Measurements from ENCODE around the gene HOXA9.

The HOXA9 gene

GRCh38 chr7:27179030-27179429 lies 13.7 kb upstream of the HOXA9 start:
- Histone ChIP-seq H3K9ac (ENCODE audit: low read depth, low read length) (no peak overlapping the region), H3K4me1 (ENCODE audit: insufficient read depth, low read length) (no peaks in the 10 kb centered on the region), H3K9me3 (ENCODE audit: control insufficient read depth, insufficient read depth, low read length) (no peaks in the 10 kb centered on the region)

GRCh38 chr7:27178366-27178765 lies 13.0 kb upstream of the HOXA9 start:
- Histone ChIP-seq H3K9ac (ENCODE audit: low read depth, low read length) (no peak overlapping the region), H3K4me1 (ENCODE audit: insufficient read depth, low read length) (no peaks in the 10 kb centered on the region)

More at GRCh38 chr7:27179030-27179429, 13.7 kb upstream of the HOXA9 start:
- H3K36me3 ChIP-seq (ENCODE audit: insufficient read depth, low read length), result no peaks in the 10 kb centered on the region

GRCh38 chr7:27177795-27178320 lies 12.5 kb upstream of the HOXA9 start:
- H3K4me1 ChIP-seq (ENCODE audit: insufficient read depth, low read length), result no peaks in the 10 kb centered on the region
- H3K9ac ChIP-seq (ENCODE audit: low read depth, low read length), result no peak overlapping the region
- no peaks in the 10 kb centered on the region for H3K36me3 ChIP-seq (ENCODE audit: insufficient read depth, low read length)
- no peaks in the 10 kb centered on the region for H3K9me3 ChIP-seq (ENCODE audit: control insufficient read depth, insufficient read depth, low read length)

More at GRCh38 chr7:27178366-27178765, 13.0 kb upstream of the HOXA9 start:
- Histone ChIP-seq H3K36me3 (ENCODE audit: insufficient read depth, low read length) (no peaks in the 10 kb centered on the region), H3K9me3 (ENCODE audit: control insufficient read depth, insufficient read depth, low read length) (no peaks in the 10 kb centered on the region)

GRCh38 chr7:27176962-27177794 lies 11.8 kb upstream of the HOXA9 start:
- H3K9ac ChIP-seq (ENCODE audit: low read depth, low read length), result no peak overlapping the region
- no peaks in the 10 kb centered on the region for H3K36me3 ChIP-seq (ENCODE audit: insufficient read depth, low read length)
- H3K9me3 ChIP-seq (ENCODE audit: control insufficient read depth, insufficient read depth, low read length), result no peaks in the 10 kb centered on the region
- no peaks in the 10 kb centered on the region for H3K4me1 ChIP-seq (ENCODE audit: insufficient read depth, low read length)

- Histone ChIP-seq H3K36me3 (ENCODE audit: insufficient read depth, low read length) (no peaks in the 10 kb centered on the region), H3K9me3 (ENCODE audit: control insufficient read depth, insufficient read depth, low read length) (no peaks in the 10 kb centered on the region), H3K4me1 (ENCODE audit: insufficient read depth, low read length) (peaks cover 5% of the 10 kb centered on the region; the same call in 1 of the 2 replicates), H3K9ac (ENCODE audit: low read depth, low read length) (no peak overlapping the region)
Observed at GRCh38 chr7:27176524-27176845, 11.1 kb upstream of the HOXA9 start.

- Histone ChIP-seq H3K4me1 (ENCODE audit: insufficient read depth, low read length) (peaks cover 6% of the 10 kb centered on the region; the same call in 1 of the 2 replicates), H3K9me3 (ENCODE audit: control insufficient read depth, insufficient read depth, low read length) (no peaks in the 10 kb centered on the region), H3K36me3 (ENCODE audit: insufficient read depth, low read length) (no peaks in the 10 kb centered on the region), H3K9ac (ENCODE audit: low read depth, low read length) (no peak overlapping the region; the same call in 1 of the 2 replicates)
Observed at GRCh38 chr7:27175626-27176523, 10.5 kb upstream of the HOXA9 start.

- no peaks in the 10 kb centered on the region for H3K36me3 ChIP-seq (ENCODE audit: insufficient read depth, low read length)
- no peaks in the 10 kb centered on the region for H3K9me3 ChIP-seq (ENCODE audit: control insufficient read depth, insufficient read depth, low read length)
- H3K4me1 ChIP-seq (ENCODE audit: insufficient read depth, low read length), result peaks cover 6% of the 10 kb centered on the region; the same call in 1 of the 2 replicates
- H3K9ac ChIP-seq (ENCODE audit: low read depth, low read length), result no peak overlapping the region
Observed at GRCh38 chr7:27174874-27175625, 9.7 kb upstream of the HOXA9 start.

GRCh38 chr7:27173956-27174873 lies 8.9 kb upstream of the HOXA9 start, which contains the start of gene HOXA10:
Gene HOXA10 (minus strand): TSS chr7:27174320. CDS start chr7:27174306, 14 bp downstream.
- peaks cover 6% of the 10 kb centered on the region; the same call in 1 of the 2 replicates for H3K4me1 ChIP-seq (ENCODE audit: insufficient read depth, low read length)
- no peaks in the 10 kb centered on the region for H3K9me3 ChIP-seq (ENCODE audit: control insufficient read depth, insufficient read depth, low read length)
- H3K36me3 ChIP-seq (ENCODE audit: insufficient read depth, low read length), result no peaks in the 10 kb centered on the region
- no peak within 1 kb of the TSS; the same call in 1 of the 2 replicates for H3K9ac ChIP-seq (ENCODE audit: low read depth, low read length)

GRCh38 chr7:27173511-27173955 lies 8.2 kb upstream of the HOXA9 start:
- no peak overlapping the region; the same call in 1 of the 2 replicates for H3K9ac ChIP-seq (ENCODE audit: low read depth, low read length)
- H3K4me1 ChIP-seq (ENCODE audit: insufficient read depth, low read length), result peaks cover 6% of the 10 kb centered on the region; the same call in 1 of the 2 replicates
- H3K9me3 ChIP-seq (ENCODE audit: control insufficient read depth, insufficient read depth, low read length), result no peaks in the 10 kb centered on the region

GRCh38 chr7:27172823-27173510 lies 7.6 kb upstream of the HOXA9 start:
- H3K9ac ChIP-seq (ENCODE audit: low read depth, low read length), result peak overlapping the region; percentile 6; the same call in 1 of the 2 replicates
- H3K9me3 ChIP-seq (ENCODE audit: control insufficient read depth, insufficient read depth, low read length), result no peaks in the 10 kb centered on the region
- H3K4me1 ChIP-seq (ENCODE audit: insufficient read depth, low read length), result peaks cover 6% of the 10 kb centered on the region; the same call in 1 of the 2 replicates
- no peaks in the 10 kb centered on the region for H3K36me3 ChIP-seq (ENCODE audit: insufficient read depth, low read length)

More at GRCh38 chr7:27173511-27173955, 8.2 kb upstream of the HOXA9 start:
- H3K36me3 ChIP-seq (ENCODE audit: insufficient read depth, low read length), result no peaks in the 10 kb centered on the region

GRCh38 chr7:27172315-27172774 lies 7.0 kb upstream of the HOXA9 start:
- peaks cover 6% of the 10 kb centered on the region; the same call in 1 of the 2 replicates for H3K4me1 ChIP-seq (ENCODE audit: insufficient read depth, low read length)
- no peaks in the 10 kb centered on the region for H3K9me3 ChIP-seq (ENCODE audit: control insufficient read depth, insufficient read depth, low read length)
- H3K36me3 ChIP-seq (ENCODE audit: insufficient read depth, low read length), result no peaks in the 10 kb centered on the region
- no peak overlapping the region for H3K9ac ChIP-seq (ENCODE audit: low read depth, low read length)

GRCh38 chr7:27171637-27172314 lies 6.4 kb upstream of the HOXA9 start:
- H3K9ac ChIP-seq (ENCODE audit: low read depth, low read length), result no peak overlapping the region
- H3K36me3 ChIP-seq (ENCODE audit: insufficient read depth, low read length), result no peaks in the 10 kb centered on the region
- H3K9me3 ChIP-seq (ENCODE audit: control insufficient read depth, insufficient read depth, low read length), result no peaks in the 10 kb centered on the region
- H3K4me1 ChIP-seq (ENCODE audit: insufficient read depth, low read length), result peaks cover 7% of the 10 kb centered on the region; the same call in 1 of the 2 replicates
